ENCODE measurements around the gene STXBP5L. TPM values are rescaled to one million over a fixed set of nuclear protein-coding genes. Genes with fewer than 3 reads are reported as not detected.
"Not testable (repeated sequence)": the region's sequence is repeated elsewhere in the genome, so short reads cannot be mapped to it uniquely, and the experiment has no call there.

The STXBP5L gene
- total RNA-seq, 2 donors from 2014 or later: 0.07 TPM; not detected in 1

GRCh38 chr3:121324320-121324719 is 416.3 kb downstream of the STXBP5L start:
- DNase-seq (ENCODE audit: low spot score) (no peak), ATAC-seq (ENCODE audit: insufficient number of reproducible peaks, low FRiP score, low read depth) (no peak)
- H3K4me3 ChIP-seq: no peak overlapping the region
- no peak for TF ChIP-seq CTCF (IDR thresholded peaks at IDR 0.05)
- no peaks in the 10 kb centered on the region for H3K36me3 ChIP-seq
- no peaks in the 10 kb centered on the region for H3K9me3 ChIP-seq
- no peaks in the 10 kb centered on the region for H3K27me3 ChIP-seq (replicated peaks; ENCODE audit: insufficient read depth)
- H3K27ac ChIP-seq: no peak overlapping the region
- H3K4me1 ChIP-seq (ENCODE audit: control insufficient read depth in 1 of 2, low read depth in 2 of 2): no peaks in the 10 kb centered on the region

GRCh38 chr3:121330118-121330517 is 422.1 kb downstream of the STXBP5L start:
- DNase-seq (ENCODE audit: low spot score) (no peak), ATAC-seq (ENCODE audit: insufficient number of reproducible peaks, low FRiP score, low read depth) (no peak)
- H3K27ac ChIP-seq: no peak overlapping the region
- no peak for TF ChIP-seq CTCF (IDR thresholded peaks at IDR 0.05)
- no peaks in the 10 kb centered on the region for H3K36me3 ChIP-seq
- H3K27me3 ChIP-seq (replicated peaks; ENCODE audit: insufficient read depth): no peaks in the 10 kb centered on the region
- H3K9me3 ChIP-seq: no peaks in the 10 kb centered on the region
- no peak overlapping the region for H3K4me3 ChIP-seq
- H3K4me1 ChIP-seq (ENCODE audit: control insufficient read depth in 1 of 2, low read depth in 2 of 2): no peaks in the 10 kb centered on the region

GRCh38 chr3:121330634-121331033 is 422.6 kb downstream of the STXBP5L start:
- ATAC-seq (ENCODE audit: insufficient number of reproducible peaks, low FRiP score, low read depth) (no peak), DNase-seq (ENCODE audit: low spot score) (no peak)
- Histone ChIP-seq H3K36me3 (no peaks in the 10 kb centered on the region), H3K27ac (no peak overlapping the region), H3K4me1 (ENCODE audit: control insufficient read depth in 1 of 2, low read depth in 2 of 2) (no peaks in the 10 kb centered on the region), H3K27me3 (replicated peaks; ENCODE audit: insufficient read depth) (no peaks in the 10 kb centered on the region), H3K9me3 (no peaks in the 10 kb centered on the region), H3K4me3 (no peak overlapping the region)
- no peak for TF ChIP-seq CTCF (IDR thresholded peaks at IDR 0.05)

- not testable (repeated sequence) for H3K9me3 ChIP-seq; H3K4me3 ChIP-seq; H3K27ac ChIP-seq; ATAC-seq (ENCODE audit: insufficient number of reproducible peaks, low FRiP score, low read depth); DNase-seq (ENCODE audit: low spot score); H3K27me3 ChIP-seq (replicated peaks; ENCODE audit: insufficient read depth); H3K4me1 ChIP-seq (ENCODE audit: control insufficient read depth in 1 of 2, low read depth in 2 of 2); H3K36me3 ChIP-seq
Observed at GRCh38 chr3:121355960-121356359, 448.0 kb downstream of the STXBP5L start.

GRCh38 chr3:121362035-121362734 is 454.2 kb downstream of the STXBP5L start:
- Histone ChIP-seq H3K27me3 (replicated peaks; ENCODE audit: insufficient read depth) (no peaks in the 10 kb centered on the region), H3K4me1 (ENCODE audit: control insufficient read depth in 1 of 2, low read depth in 2 of 2) (no peaks in the 10 kb centered on the region), H3K36me3 (no peaks in the 10 kb centered on the region), H3K4me3 (no peak overlapping the region), H3K27ac (no peak overlapping the region), H3K9me3 (no peaks in the 10 kb centered on the region)
- no peak for TF ChIP-seq CTCF (IDR thresholded peaks at IDR 0.05)
- DNase-seq (ENCODE audit: low spot score): no peak
- no peak for ATAC-seq (ENCODE audit: insufficient number of reproducible peaks, low FRiP score, low read depth)

- H3K27ac ChIP-seq; H3K36me3 ChIP-seq; H3K9me3 ChIP-seq; ATAC-seq (ENCODE audit: insufficient number of reproducible peaks, low FRiP score, low read depth); H3K4me1 ChIP-seq (ENCODE audit: control insufficient read depth in 1 of 2, low read depth in 2 of 2); DNase-seq (ENCODE audit: low spot score); H3K4me3 ChIP-seq; H3K27me3 ChIP-seq (replicated peaks; ENCODE audit: insufficient read depth): not testable (repeated sequence)
Observed at GRCh38 chr3:121388308-121388707, 480.3 kb downstream of the STXBP5L start.

- H3K36me3 ChIP-seq; H3K27ac ChIP-seq; H3K27me3 ChIP-seq (replicated peaks; ENCODE audit: insufficient read depth); ATAC-seq (ENCODE audit: insufficient number of reproducible peaks, low FRiP score, low read depth); H3K9me3 ChIP-seq; H3K4me3 ChIP-seq; H3K4me1 ChIP-seq (ENCODE audit: control insufficient read depth in 1 of 2, low read depth in 2 of 2); DNase-seq (ENCODE audit: low spot score): not testable (repeated sequence)
Observed at GRCh38 chr3:121395967-121396366, 488.0 kb downstream of the STXBP5L start.

GRCh38 chr3:121398051-121398450 is 490.0 kb downstream of the STXBP5L start:
- not testable (repeated sequence) for ATAC-seq (ENCODE audit: insufficient number of reproducible peaks, low FRiP score, low read depth); H3K27ac ChIP-seq; H3K4me3 ChIP-seq; H3K36me3 ChIP-seq; H3K27me3 ChIP-seq (replicated peaks; ENCODE audit: insufficient read depth); H3K9me3 ChIP-seq; DNase-seq (ENCODE audit: low spot score); H3K4me1 ChIP-seq (ENCODE audit: control insufficient read depth in 1 of 2, low read depth in 2 of 2)

All from thoracic aorta (tissue), 2 donors.